Suprapubic skin (tissue), 4 donors: ENCODE results near the gene DYTN. TPM values are rescaled to one million over a fixed set of nuclear protein-coding genes. Genes with fewer than 3 reads are reported as not detected.

ENCODE experiments used
- DNase-seq, 2 donors: peaks; one replicate each; pipeline ENCODE4 v3.0.0-alpha.2; 2019; ENCODE audit warnings: low spot score in 2 of 2
- H3K27ac ChIP-seq: fragments of 200-600 bp; sonication (generic); one replicate; pipeline ENCODE4 v1.5.1; 2019
- H3K27me3 ChIP-seq: fragments of 200-600 bp; sonication (generic); one replicate; pipeline ENCODE4 v1.5.1; 2019
- H3K36me3 ChIP-seq: fragments of 200-600 bp; sonication (generic); one replicate; pipeline ENCODE4 v1.5.1; 2019
- H3K4me1 ChIP-seq: fragments of 200-600 bp; sonication (generic); one replicate; pipeline ENCODE4 v1.5.1; 2019
- H3K4me3 ChIP-seq: fragments of 200-600 bp; sonication (generic); one replicate; pipeline ENCODE4 v1.5.1; 2019; ENCODE audit warnings: mild to moderate bottlenecking
- H3K9me3 ChIP-seq: fragments of 200-600 bp; sonication (generic); one replicate; pipeline ENCODE4 v1.5.1; 2019
- EP300 ChIP-seq: sonication (generic); formaldehyde crosslinking; IDR thresholded peaks from one replicate; pipeline ENCODE4 v1.6.1; 2017; ENCODE audit warnings: antibody characterized with exemption
- POLR2A ChIP-seq, 2 donors: fragments of 450-650 bp; IDR thresholded peaks; one replicate each; pipeline ENCODE4 v1.6.1; 2017; ENCODE audit warnings: antibody characterized with exemption in 2 of 2, mild to moderate bottlenecking in 2 of 2, moderate library complexity in 2 of 2
- POLR2AphosphoS5 ChIP-seq, 3 donors: sonication (generic); formaldehyde crosslinking; IDR thresholded peaks; one replicate each; pipeline ENCODE4 v1.6.1; 2017; ENCODE audit warnings: antibody characterized with exemption in 3 of 3
- WGBS: methylation state at CpG from one replicate; pipeline ENCODE4 v1.1.5; 2018; 5-methylcytosine and 5-hydroxymethylcytosine counted together
- total RNA-seq, 4 donors: library from RNA; depleted of rRNA; stranded (reverse); fragments of >200 nt; gene quantifications; one replicate each; pipeline ENCODE4 v1.1.0, GENCODE V29; 2016
- TF ChIP-seq, protein P1 (sequence below), 2 donors: fragments of 200-600 bp in 1 of 2; fragments of 450-650 bp in 1 of 2; sonication (generic) in 1 of 2; IDR thresholded peaks; one replicate each; pipeline ENCODE4 v1.5.1; 2016 to 2019; ENCODE audit warnings: antibody characterized with exemption in 2 of 2, mild to moderate bottlenecking in 1 of 2, moderate library complexity in 1 of 2

DYTN gene
- total RNA-seq, 4 donors from 2014 or later: not detected

DNA sequence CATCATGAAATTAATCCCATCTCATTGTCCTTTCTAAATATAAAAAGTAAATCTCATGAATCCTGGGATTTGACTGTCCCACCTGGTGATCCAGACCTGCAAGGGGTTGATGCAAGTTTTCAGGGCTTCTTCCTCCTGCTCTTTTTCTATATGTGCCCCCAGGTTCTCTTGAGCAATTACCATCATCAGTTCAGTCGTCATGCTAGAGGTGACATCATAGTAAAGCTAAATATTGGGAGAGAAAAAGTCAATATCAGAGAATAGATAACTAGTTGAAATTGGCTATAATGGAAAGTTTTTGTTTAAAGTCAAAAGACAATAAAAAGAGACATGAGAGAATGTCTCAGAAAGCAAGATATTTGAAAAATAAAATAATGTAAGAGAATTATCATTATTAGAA lies 38.6 kb upstream of the DYTN start:
- no peaks in the 10 kb centered on the region for H3K4me1 ChIP-seq
- no peak overlapping the region for H3K4me3 ChIP-seq
- WGBS: 40% methylated on average over 1 of the region's 1 CpG
- no peaks in the 10 kb centered on the region for H3K9me3 ChIP-seq
- TF ChIP-seq POLR2A (IDR thresholded peaks at IDR 0.05) (no peak), EP300 (no peak)
- H3K27me3 ChIP-seq: no peaks in the 10 kb centered on the region
- H3K27ac ChIP-seq: no peak overlapping the region
- DNase-seq: no peak
- H3K36me3 ChIP-seq: no peaks in the 10 kb centered on the region

DNA sequence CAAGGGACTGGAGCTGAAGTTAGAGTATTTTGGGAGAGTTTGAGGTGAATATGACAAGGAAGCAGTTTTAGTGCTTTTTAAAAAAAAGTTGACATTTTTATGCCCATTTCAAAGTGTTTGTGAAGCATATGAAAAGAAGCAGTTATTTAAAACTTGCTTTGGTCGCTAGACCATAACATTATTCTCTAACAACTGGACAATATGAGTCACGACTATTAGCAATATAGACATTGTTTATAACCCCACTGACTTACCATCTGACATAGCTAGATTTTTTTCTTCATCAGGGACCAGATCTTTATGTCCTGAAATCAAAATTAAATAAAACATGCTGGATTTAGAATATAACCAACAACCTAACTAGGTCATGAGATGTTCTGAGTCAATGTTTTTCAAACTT lies 22.6 kb upstream of the DYTN start:
- Histone ChIP-seq H3K4me1 (no peaks in the 10 kb centered on the region), H3K9me3 (no peaks in the 10 kb centered on the region), H3K4me3 (no peak overlapping the region), H3K27me3 (no peaks in the 10 kb centered on the region), H3K27ac (no peak overlapping the region), H3K36me3 (no peaks in the 10 kb centered on the region)
- TF ChIP-seq EP300 (no peak), POLR2AphosphoS5 (IDR thresholded peaks at IDR 0.05) (no peak), POLR2A (IDR thresholded peaks at IDR 0.05) (no peak)
- TF ChIP-seq, protein P1, sequence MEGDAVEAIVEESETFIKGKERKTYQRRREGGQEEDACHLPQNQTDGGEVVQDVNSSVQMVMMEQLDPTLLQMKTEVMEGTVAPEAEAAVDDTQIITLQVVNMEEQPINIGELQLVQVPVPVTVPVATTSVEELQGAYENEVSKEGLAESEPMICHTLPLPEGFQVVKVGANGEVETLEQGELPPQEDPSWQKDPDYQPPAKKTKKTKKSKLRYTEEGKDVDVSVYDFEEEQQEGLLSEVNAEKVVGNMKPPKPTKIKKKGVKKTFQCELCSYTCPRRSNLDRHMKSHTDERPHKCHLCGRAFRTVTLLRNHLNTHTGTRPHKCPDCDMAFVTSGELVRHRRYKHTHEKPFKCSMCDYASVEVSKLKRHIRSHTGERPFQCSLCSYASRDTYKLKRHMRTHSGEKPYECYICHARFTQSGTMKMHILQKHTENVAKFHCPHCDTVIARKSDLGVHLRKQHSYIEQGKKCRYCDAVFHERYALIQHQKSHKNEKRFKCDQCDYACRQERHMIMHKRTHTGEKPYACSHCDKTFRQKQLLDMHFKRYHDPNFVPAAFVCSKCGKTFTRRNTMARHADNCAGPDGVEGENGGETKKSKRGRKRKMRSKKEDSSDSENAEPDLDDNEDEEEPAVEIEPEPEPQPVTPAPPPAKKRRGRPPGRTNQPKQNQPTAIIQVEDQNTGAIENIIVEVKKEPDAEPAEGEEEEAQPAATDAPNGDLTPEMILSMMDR (IDR thresholded peaks at IDR 0.05): no peak
- WGBS: 63% methylated on average over 2 of the region's 2 CpGs
- DNase-seq: no peak

DNA sequence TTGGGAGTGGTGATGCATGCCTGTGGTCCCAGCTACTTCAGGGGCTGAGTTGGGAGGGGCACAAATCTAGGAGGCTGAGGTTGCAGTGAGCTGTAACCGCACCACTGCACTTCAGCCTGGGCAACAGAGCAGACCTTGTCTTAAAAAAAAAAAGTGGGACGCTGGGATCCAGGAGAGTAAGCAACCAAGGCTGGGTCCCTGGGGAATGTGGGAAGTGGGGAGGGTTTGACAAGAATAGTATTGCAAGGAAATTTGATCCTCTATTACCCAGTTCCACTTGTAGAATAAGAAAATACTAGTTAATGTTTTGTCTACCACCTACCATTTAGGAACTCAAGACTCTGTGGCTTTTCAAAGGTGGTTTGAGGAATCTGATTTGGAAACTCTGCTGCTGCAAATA lies 21.1 kb upstream of the DYTN start:
- H3K27me3 ChIP-seq: no peaks in the 10 kb centered on the region
- no peak overlapping the region for H3K4me3 ChIP-seq
- no peak overlapping the region for H3K27ac ChIP-seq
- no peaks in the 10 kb centered on the region for H3K9me3 ChIP-seq
- DNase-seq: no peak
- no peaks in the 10 kb centered on the region for H3K36me3 ChIP-seq
- no peaks in the 10 kb centered on the region for H3K4me1 ChIP-seq
- TF ChIP-seq EP300: no peak
- 75% methylated on average over 2 of the region's 2 CpGs for WGBS

DNA sequence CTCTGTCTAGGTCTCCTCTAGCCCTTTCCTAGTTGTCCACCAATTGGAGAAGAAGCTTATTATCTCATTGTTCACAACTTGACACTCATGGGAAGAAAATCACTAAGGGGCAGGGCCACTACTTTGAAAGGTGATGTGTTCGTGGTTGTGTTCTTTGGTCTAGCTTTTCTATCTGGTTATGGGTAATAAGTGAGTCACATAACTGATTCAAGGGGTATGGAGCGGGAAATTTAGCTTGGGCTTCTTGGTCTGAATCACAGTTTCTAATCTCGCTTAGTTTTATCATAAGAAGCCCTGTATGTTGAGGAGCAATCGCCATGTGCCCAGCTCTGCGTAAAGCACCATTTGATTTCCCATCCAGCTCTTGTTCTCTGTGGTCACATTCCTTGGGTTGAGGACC lies 18.7 kb upstream of the DYTN start:
- TF ChIP-seq, protein P1 (IDR thresholded peaks at IDR 0.05): no peak
- TF ChIP-seq POLR2AphosphoS5 (IDR thresholded peaks at IDR 0.05) (no peak), EP300 (no peak), POLR2A (IDR thresholded peaks at IDR 0.05) (no peak)
- no peaks in the 10 kb centered on the region for H3K4me1 ChIP-seq
- no peaks in the 10 kb centered on the region for H3K36me3 ChIP-seq
- no peak overlapping the region for H3K4me3 ChIP-seq
- no peak overlapping the region for H3K27ac ChIP-seq
- H3K27me3 ChIP-seq: no peaks in the 10 kb centered on the region
- 92% methylated on average over 5 of the region's 5 CpGs for WGBS
- H3K9me3 ChIP-seq: no peaks in the 10 kb centered on the region
- DNase-seq: no peak

DNA sequence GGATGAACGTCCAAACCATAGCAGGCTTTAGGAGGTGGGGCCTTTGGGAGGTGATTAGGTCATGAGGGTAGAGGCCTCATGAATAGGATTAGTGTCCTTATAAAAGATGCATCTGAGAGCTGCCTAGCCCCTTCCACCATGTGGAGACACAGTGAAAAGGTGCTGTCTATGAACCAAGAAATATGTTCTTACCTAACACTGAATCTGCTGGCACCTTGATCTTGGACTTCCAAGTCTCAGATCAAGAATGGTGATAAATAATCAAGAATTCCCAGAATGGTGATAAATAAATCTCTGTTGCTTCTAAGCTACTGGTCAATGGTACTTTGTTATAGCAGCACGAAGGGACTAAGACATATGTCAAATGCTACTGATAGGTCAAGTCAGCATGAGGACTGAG lies 15.1 kb upstream of the DYTN start:
- H3K36me3 ChIP-seq: no peaks in the 10 kb centered on the region
- H3K4me3 ChIP-seq: no peak overlapping the region
- H3K9me3 ChIP-seq: peaks cover 6% of the 10 kb centered on the region
- DNase-seq: no peak
- WGBS: 84% methylated on average over 2 of the region's 2 CpGs
- no peak overlapping the region for H3K27ac ChIP-seq
- TF ChIP-seq, protein P1 (IDR thresholded peaks at IDR 0.05): no peak
- TF ChIP-seq POLR2A (IDR thresholded peaks at IDR 0.05): no peak
- TF ChIP-seq EP300: no peak
- TF ChIP-seq POLR2AphosphoS5 (IDR thresholded peaks at IDR 0.05): no peak
- no peaks in the 10 kb centered on the region for H3K4me1 ChIP-seq
- peaks cover 3% of the 10 kb centered on the region for H3K27me3 ChIP-seq

DNA sequence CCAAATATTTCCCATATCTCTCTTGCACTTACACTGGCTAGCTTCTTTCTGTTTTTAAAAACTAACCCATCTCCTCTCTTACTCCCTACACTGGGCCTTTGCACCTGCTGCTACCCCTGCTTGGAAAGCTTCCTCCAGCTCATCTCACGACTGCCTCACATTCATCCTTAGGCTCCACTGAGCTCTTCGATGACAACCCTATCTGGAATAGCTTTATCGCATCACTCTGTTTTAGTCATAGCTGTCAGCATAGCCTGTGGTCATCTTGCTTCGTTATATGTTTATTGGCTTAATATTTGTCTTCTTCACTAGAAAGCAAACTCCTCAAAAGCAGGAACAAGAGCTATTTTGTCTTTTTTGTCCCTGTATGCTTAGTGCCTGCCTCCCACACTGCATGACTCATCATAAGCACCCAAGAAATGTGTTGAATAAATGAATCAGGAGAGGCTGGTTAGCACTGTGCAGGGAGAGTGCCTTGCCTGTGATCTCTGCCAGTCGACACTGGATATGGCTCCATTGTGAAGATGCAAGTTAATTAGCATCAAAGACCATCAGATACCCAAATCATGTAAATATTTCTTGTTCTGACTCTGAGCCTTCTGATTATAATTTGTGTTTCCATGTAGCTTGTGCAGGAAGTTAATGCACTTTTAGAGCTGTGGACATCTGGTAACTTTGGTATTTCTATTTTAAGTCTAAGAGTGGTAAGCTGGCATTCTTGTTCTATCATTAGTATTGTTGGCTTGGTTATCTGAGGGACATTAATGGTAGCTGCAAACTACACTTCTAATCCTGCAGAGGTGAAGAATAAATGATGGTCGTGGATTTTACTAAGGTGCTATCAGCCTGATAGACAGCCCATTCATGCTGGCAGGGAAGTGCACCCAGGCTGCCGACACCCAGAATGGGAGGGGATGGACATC lies 10.3 kb upstream of the DYTN start:
- WGBS: 75% methylated on average over 7 of the region's 7 CpGs

More for the DNA sequence above, 10.3 kb upstream of the DYTN start:
- Histone ChIP-seq H3K9me3 (peaks cover 6% of the 10 kb centered on the region), H3K4me1 (no peaks in the 10 kb centered on the region), H3K27ac (no peak overlapping the region), H3K4me3 (no peak overlapping the region), H3K36me3 (no peaks in the 10 kb centered on the region), H3K27me3 (peaks cover 8% of the 10 kb centered on the region)
- TF ChIP-seq POLR2A (IDR thresholded peaks at IDR 0.05): no peak
- TF ChIP-seq, protein P1 (IDR thresholded peaks at IDR 0.05): no peak
- TF ChIP-seq EP300: no peak
- TF ChIP-seq POLR2AphosphoS5 (IDR thresholded peaks at IDR 0.05): no peak
- no peak for DNase-seq
